GM18505 (cell line): Measurements from ENCODE around the gene DIAPH1.
"Not testable (repeated sequence)": the region's sequence is repeated elsewhere in the genome, so short reads cannot be mapped to it uniquely, and the experiment has no call there.

ENCODE experiments used
- ATAC-seq: cut with Tn5 transposase; IDR thresholded peaks from one replicate; pipeline ENCODE4 v1.9.1; 2021; ENCODE audit not compliant: unreplicated experiment
- POLR2A ChIP-seq: IDR thresholded peaks from 4 replicates; pipeline ENCODE4 v1.6.1; 2011; ENCODE audit warnings: borderline replicate concordance; ENCODE audit not compliant: insufficient read depth, insufficient read length; ENCODE audit errors: extremely low read depth

The DIAPH1 gene

DNA sequence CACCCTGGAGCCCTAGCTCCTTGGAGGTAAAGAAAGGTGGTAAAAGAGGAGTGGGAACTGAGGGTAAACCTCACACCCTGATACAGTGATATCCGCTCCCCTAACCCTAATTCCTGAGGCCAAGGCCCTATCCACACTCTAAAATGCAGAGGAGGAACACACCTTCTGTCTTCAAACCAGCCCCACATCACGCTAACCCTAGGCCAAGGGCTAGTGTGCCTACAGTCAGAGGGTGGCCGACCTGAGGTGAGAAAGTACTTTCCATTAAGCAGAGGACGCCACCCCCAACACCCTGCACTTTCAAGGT, 17.3 kb upstream of the DIAPH1 start:
- ATAC-seq = no peak
- no peak for TF ChIP-seq POLR2A

DNA sequence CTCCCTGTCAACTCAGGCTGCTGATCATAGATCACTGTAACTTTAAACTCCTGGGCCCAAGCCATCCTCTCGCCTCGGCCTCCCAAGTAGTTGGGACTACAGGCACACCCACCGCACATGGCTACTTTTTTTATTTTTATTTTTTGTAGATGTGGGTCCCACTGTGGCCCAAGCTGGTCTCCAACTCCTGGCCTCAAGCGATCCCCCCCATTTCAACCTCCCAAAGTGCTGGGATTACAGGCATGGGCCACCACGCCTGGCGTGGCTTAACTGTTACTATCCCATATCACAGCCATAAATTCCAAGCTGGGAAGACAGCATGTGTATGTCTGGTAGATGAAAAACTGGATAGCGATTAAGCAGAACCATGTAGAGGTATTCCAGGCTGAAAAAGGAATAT, 16.8 kb upstream of the DIAPH1 start:
- no peak for ATAC-seq
- TF ChIP-seq POLR2A = no peak

DNA sequence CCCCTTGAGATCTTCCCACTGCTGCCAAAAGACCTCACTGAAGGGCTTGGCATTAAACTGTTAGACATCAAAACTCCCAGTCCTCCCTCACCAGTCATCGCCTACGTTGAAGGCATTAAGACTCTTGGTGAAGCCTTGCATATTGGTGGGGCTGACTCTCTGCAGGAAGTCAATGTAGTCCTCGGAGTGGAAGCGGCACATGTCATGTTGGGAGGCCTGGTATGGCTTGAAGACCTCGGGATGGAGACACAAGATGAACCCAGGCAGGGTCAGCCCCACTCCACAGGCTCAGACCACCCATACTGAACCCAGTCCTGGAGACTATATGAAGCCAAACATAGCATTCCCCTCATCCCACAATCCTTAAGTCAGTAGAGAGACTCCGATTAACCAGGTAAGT, 15.9 kb upstream of the DIAPH1 start:
- ATAC-seq = no peak
- no peak for TF ChIP-seq POLR2A

DNA sequence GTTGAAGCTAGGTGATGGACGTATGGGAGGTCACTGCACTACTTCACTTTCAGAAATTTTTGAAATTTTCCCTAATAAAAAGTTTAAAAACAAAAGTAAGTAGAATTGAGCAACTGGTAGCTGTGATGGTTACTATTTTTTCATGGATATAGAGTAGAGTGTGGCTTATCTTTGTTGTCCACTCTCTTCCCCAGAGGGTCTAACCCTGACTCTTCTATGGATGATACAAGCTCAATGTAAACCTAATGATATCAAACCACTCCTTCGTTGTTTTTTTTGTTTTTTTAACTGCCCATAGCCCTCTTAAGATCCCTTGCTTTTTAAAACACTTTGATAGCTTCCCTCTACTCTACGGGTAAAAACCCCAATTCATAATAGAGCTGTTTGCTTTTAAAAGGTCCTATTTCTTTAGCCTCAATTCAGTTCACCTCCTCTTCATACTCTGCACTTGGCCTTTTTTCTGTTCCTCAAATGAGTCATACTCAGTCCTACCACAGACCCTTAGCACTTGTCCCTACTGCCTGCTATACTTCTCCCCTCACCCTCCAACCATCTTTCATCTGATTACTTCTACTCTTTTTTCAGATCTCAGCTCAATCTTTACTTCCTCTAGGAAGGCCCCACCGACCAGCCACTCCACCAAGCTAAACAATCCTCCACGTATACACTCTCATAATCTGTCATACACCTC, 15.2 kb upstream of the DIAPH1 start:
- TF ChIP-seq POLR2A = no peak
- ATAC-seq = peak; percentile 67

DNA sequence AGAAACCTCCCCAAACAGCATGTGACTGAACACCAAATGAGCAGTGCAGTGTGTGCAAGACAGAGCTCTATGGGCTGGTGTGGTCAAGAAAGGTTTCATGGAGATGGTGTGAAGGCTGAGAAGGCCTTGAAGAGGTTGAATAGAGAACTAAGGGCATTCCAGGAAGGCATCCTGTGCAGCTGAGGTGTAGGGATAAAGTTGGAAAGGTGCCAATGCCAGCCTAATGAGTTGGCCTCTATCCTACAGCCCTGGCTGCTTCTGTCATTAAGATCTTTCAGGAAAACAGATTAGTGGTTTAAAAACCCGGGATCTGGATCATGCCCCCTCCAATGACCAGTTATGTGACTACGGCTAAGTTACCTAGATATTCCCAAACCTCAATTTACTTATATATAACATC, 13.8 kb upstream of the DIAPH1 start:
- no peak for TF ChIP-seq POLR2A
- ATAC-seq = no peak

DNA sequence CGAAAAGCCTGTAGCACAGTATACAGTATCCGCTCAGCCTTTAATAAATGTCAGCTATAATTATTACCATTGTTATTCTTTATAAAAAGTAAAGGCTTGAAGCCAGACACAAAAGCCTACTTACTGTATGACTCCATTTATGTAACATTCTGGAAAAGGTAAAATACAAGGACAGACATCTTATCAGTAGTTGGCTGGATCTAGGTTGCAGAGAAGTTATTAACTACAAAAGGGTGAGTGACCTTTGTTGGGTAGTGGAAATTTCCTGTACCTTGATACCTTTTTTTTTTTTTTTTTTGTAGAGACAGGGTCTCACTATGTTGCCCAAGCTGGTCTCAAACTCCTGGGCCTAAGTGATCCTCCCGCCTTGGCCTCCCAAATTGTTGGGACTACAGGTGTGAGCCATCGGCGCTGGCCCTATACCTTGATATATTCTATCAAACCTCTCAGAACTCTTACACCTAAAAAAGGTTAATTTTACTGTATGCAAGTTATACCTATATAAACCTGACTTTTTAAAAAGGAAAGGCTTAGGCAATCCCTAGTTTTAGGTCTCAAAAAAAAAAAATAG, 11.9 kb upstream of the DIAPH1 start:
- TF ChIP-seq POLR2A = no peak
- ATAC-seq = no peak

DNA sequence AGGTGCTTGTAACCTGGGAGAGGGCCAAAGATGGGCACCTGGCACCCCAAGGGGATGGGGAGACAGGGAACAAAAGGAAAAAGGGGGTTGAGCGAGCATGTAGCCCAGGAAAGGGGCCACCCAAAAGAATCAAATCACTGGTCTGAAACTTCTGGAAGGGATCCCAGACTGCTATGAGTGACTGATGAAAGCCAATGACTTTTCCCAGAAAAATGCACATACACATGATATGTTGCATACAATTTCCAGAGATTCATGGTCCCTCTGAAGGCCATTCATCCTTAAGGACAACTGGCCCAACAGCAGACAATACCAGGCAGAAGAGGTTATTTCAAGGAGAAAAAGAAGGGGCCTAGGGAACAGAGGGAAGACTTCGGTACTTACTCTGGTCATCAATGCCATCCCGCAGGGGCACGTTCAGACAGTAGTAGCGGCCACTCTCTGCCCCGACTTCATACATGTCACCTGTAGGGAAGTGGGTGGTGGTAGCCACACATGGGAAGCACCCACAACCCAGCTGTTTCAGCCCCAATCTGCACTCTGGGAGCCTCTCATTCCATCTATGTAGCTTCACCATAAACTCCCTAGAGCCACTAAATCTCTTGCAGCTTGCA, 9.5 kb upstream of the DIAPH1 start:
- TF ChIP-seq POLR2A = no peak

DNA sequence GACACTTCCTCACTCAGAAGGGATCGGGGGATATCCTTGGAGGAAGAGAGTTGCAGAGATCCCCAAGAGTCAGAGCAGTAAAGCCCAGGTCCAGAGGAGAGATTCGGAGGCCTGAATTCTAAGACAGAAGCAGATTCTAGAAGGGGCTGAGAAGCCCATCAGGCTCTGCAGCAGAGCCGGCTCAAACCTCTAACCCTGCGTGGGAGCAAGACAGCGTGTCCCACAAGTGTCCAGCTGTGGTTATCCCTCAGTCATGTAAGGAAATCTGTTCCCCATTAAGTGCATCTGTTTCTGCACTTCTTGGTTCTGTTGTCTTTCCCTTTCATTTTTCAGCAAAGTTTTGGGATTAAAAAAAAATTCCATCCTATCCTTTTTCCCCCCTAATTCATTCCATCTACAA, 4.8 kb upstream of the DIAPH1 start:
- TF ChIP-seq POLR2A = no peak
- no peak for ATAC-seq

More for the DNA sequence above, 9.5 kb upstream of the DIAPH1 start:
- no peak for ATAC-seq

DNA sequence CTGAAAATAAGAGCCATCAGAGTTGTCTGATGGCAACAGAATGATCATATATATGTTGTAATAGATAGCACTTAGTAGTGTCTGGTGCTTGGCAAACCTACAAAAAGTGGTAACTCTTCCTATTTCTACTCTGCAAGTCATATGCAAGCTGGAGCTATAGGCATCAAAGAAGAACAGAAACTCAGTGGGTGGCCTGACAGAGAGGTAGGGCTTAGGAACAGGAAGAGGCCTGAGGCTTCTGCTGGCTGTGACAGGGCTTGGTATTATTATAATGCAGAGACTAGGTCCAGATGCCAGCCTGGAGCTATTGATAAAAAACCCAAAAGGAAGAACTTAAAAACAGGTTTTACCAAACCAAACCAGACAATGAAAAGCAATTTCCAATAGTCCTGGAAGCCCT, 4.4 kb upstream of the DIAPH1 start:
- TF ChIP-seq POLR2A = peak; percentile 46
- peak; percentile 42 for ATAC-seq

DNA sequence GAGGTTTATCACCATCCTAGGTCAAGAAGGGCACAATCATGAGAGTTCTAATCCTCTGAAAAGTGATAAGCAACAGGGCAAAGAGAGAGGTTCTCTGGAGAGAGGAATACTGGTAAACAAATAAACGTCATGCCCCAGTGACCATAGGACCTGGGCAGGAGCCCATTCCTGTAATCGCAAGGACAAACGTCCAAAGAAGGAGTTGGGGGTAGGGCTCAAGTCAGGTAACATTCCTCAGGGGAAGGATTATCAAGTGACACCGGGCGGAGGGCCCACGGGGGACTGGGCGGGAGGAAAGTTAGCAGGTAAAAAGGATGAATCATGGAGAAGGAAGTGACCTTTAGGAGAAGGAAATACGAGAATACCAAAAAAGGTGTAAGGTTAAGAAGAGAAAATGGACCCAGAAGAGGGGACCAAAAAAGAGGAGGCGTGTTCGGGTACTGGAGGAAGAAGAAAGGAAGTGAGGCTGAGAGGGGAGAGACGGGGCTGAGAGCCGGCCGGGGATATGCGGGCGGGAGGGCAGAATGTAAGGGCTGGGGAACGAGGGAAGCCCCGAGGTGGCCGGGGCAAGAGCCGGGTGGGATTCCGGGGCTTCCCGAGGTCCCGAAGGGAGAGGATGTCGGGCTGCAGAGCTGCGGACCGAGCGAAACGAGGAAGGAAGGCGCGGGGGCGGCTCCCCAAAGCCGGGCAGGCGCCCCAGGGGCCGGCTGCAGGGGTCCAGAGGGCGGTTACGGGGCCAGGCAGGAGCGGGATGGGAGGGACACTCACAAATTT, 583 bp downstream of the DIAPH1 start:
- TF ChIP-seq POLR2A = no peak
- peak; percentile 24 for ATAC-seq

DNA sequence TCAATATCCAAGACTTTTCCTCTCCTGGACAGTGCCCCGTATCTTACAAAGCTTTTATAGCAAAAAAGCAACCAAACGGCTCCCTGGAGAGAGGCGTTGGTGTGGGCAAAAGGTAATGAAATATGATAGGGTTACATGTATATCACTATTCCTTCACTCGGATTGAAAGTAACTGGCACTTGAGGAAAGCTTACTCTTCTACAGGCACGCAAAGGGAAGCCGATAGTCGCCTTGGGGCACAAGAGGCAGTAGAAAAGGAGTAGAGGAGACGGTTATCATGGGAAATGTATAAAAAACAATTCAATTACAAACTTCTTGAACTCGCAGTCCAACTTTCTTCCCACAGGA, 1.1 kb downstream of the DIAPH1 start:
- ATAC-seq = no peak
- no peak for TF ChIP-seq POLR2A

DNA sequence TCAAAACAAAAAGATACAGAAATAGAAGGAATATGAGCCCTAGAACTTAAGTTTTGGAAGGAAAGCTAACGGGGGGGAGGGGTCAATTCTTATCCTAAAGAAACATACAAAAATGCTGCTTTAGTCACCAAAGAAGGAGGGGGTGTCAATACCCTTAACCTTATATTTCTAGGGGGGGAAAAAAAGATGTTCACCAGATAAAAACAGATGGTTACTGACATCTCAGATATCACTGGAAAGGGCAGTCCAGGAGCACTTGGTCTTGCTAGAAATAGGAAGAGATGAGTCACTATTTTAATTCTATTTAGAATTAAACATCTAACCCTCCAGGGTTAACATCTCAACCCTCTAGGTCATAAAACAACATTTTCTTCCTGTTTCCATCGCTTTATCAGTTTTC, 1.7 kb downstream of the DIAPH1 start:
- no peak for ATAC-seq
- TF ChIP-seq POLR2A = no peak

DNA sequence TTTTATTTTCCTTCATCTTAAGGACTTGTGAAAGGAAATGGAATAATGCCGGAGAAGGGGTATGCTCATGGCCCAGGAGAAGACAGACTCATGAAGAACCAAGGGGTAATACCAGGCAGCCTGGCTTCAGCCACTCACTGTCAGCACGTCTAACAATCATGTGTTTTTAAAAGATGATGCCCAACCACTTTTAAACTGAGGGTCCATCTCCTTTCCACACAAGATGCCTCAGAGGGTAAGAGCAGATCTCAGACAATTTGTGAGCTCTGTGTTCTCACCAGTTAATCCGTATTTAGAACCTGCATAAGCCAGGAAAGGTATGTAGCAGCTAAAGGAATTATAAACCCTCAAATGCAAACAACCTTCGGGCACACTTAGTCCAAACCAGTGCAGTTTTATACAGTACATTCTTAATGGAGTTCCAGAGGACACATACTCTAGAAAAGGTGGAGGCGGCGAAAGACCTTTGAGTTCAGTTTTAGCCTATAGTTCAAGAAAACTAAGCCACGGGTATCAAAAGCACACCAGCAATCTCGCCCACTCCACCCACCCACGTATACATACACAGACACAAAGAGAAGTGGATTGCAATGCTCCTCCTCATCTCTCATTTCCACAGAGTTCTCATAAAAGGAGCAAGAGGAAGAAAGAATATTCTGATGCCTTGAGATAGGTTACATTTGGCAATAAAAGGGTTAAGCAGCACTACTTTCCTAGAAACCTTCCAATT, 2.6 kb downstream of the DIAPH1 start:
- no peak for TF ChIP-seq POLR2A
- ATAC-seq = no peak

DNA sequence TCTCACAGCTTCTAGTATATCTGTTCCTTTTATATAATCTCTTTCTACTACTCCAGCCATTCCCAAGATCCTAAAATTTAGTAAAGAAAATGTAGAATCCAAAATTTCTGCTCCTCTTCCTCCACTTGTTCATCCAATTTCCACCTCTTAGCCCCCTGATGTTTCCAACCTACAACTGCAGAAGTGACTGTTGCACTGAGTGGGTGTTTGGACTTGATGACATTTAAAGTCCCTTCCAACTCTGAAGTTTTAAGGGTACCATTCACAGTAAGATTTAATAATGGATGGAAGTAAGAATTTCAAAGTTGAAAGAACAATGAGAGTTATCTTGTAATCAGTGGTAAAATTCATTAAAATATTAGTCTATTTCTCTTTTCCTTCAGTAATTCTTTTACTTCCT, 5.5 kb downstream of the DIAPH1 start:
- ATAC-seq = no peak
- no peak for TF ChIP-seq POLR2A

DNA sequence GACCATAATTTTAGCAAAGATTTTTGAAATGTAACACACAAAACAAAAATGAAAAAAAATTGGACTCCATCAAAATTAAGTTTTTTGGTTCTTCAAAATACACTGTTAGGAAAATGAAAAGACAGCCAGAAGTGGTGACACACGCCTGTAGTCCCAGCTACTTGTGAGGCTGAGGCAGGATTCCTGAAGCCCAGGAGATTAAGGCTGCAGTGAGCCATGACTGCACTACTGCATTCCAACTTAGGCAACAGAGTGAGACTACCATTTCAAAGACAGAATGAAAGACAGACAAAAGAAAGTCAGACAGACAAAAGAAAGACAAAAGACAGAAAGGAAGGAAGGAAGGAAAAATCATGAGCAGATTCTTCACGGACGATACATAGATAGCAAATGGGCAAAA, 7.5 kb downstream of the DIAPH1 start:
- no peak for ATAC-seq
- no peak for TF ChIP-seq POLR2A

DNA sequence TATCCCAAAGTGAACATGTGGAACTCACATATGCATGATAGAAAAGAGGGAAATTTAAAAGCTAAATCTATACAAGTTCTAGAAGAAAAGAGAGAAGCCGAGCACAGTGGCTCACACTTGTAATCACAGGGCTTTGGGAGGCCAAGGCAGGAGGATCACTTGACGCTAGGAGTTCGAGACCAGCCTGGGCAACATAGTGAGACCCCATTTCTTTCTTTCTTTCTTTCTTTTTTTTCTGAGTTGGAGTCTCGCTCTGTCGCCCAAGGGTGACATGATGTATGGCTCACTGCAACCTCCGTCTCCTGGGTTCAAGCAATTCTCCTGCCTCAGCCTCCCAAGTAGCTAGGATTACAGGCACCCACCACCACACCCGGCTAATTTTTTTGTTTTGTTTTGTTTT, 8.9 kb downstream of the DIAPH1 start:
- not testable (repeated sequence) for ATAC-seq
